ENCODE measurements around the gene AGO3.

DNA sequence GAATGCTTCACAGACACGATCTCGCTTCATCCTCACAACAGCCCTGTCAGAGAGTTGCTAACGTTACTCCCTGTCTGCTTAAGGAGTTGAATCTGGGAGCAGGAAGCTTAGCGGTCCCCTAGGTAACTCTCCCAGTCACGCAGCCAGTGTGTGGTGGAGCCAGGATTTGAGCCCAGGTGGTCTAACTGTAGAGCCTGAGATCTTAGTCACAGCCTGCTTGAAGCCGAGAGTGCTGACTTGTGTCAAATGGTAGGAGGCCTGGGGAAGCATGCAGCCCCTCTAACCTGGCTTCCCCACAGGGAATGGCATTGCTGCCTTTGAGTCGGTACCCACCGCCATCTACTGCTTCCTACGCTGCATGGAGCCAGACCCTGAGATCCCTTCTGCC is 161.9 kb downstream of the AGO3 start:
- TF ChIP-seq, protein P1, sequence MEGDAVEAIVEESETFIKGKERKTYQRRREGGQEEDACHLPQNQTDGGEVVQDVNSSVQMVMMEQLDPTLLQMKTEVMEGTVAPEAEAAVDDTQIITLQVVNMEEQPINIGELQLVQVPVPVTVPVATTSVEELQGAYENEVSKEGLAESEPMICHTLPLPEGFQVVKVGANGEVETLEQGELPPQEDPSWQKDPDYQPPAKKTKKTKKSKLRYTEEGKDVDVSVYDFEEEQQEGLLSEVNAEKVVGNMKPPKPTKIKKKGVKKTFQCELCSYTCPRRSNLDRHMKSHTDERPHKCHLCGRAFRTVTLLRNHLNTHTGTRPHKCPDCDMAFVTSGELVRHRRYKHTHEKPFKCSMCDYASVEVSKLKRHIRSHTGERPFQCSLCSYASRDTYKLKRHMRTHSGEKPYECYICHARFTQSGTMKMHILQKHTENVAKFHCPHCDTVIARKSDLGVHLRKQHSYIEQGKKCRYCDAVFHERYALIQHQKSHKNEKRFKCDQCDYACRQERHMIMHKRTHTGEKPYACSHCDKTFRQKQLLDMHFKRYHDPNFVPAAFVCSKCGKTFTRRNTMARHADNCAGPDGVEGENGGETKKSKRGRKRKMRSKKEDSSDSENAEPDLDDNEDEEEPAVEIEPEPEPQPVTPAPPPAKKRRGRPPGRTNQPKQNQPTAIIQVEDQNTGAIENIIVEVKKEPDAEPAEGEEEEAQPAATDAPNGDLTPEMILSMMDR (conservative IDR thresholded peaks at IDR 0.05), result no peak
- no peak for TF ChIP-seq ZFX (IDR thresholded peaks at IDR 0.05)
